Raji (cell line): ENCODE measurements around the gene CCDC138.

Experiments used
- POLR2A ChIP-seq: IDR thresholded peaks from 2 replicates; pipeline ENCODE4 v1.6.1; 2011; ENCODE audit warnings: low read depth, low read length, control low read depth; ENCODE audit not compliant: insufficient read depth

Gene CCDC138

GRCh38 chr2:108823286-108823685 lies 36.7 kb downstream of the CCDC138 start:
- TF ChIP-seq POLR2A = no peak

GRCh38 chr2:108824316-108825070 lies 37.9 kb downstream of the CCDC138 start:
- TF ChIP-seq POLR2A = no peak

DNA sequence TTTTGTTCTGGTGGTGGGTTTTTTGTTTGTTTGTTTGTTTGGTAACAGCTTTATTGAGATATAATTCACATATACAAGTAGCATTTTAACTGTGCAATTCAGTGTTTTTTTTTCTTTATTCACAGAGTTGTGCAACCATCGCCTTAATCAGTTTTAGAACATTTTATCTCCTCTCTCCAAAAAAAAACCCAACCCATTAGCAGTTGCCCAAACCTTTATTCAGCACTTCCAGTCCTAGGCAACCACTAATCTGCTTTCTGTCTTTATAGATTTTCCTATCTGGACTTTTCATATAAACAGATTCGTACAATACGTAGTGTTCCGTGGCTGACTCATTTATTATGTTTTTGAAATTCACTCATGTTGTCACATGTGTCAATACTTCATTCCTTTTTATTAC lies 38.7 kb downstream of the CCDC138 start:
- TF ChIP-seq POLR2A = no peak

- no peak for TF ChIP-seq POLR2A
Observed at GRCh38 chr2:108825736-108826135, 39.2 kb downstream of the CCDC138 start.

GRCh38 chr2:108829578-108830310 lies 43.2 kb downstream of the CCDC138 start:
- TF ChIP-seq POLR2A = no peak

DNA sequence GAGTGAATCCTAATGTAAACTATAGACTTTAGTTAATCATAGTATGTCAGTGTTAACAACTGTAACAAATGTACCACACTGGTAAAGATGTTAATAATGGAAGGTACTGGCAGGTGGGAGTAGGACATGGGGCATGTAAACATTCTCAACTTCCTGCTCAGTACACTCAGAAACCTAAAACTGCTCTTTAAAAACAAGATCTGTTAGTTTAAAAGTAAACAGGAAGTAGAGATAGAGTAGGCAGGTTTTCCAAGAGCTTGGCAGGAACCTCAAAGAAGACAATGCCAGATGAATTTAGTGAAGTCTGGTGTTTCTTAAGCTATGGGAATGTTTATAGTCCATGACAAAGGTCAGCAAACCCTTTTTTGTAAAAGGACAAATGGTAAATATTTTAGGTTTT lies 46.6 kb downstream of the CCDC138 start:
- TF ChIP-seq POLR2A = no peak

- TF ChIP-seq POLR2A = no peak
Observed at GRCh38 chr2:108834620-108835019, 48.0 kb downstream of the CCDC138 start.

GRCh38 chr2:108835040-108835439 lies 48.5 kb downstream of the CCDC138 start:
- no peak for TF ChIP-seq POLR2A

- no peak for TF ChIP-seq POLR2A
Observed at GRCh38 chr2:108837198-108837597, 50.6 kb downstream of the CCDC138 start.

DNA sequence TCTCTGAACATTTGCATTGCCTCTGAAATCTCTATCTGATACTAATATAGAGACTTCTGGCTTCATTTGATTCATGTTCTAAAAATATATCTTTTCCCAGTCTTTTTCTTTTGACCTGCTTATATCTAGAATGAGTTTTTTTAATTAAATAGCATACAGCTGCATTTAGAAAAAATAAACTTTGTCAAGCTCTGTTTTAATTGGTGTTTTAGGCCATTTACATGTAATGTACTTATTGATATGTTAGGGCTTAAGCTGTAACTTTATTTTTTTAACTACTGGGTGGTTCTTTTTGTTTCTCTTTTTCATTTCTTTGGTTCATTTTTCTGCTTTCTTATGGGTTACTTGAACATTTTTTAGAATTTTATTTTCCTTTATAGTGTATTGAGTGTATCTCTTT lies 54.9 kb downstream of the CCDC138 start:
- TF ChIP-seq POLR2A = no peak

GRCh38 chr2:108845923-108846322 lies 59.4 kb downstream of the CCDC138 start:
- TF ChIP-seq POLR2A = no peak

- no peak for TF ChIP-seq POLR2A
Observed at GRCh38 chr2:108847000-108847399, 60.4 kb downstream of the CCDC138 start.

DNA sequence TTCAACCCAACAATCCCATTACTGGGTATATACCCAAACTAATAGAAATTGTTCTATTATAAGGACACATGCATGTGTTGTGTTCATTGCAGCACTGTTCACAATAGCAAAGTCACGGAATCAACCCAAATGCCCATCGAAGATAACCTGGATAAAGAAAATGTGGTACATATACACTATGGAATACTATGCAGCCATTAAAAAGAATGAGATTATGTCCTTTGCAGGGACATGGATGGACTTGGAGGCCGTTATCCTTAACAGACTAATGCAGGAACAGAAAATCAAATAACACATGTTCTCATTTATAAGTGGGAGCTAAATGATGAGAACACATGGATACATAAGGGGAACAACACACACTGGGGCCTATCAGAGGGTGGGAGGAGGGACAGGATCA lies 65.8 kb downstream of the CCDC138 start:
- TF ChIP-seq POLR2A = no peak

DNA sequence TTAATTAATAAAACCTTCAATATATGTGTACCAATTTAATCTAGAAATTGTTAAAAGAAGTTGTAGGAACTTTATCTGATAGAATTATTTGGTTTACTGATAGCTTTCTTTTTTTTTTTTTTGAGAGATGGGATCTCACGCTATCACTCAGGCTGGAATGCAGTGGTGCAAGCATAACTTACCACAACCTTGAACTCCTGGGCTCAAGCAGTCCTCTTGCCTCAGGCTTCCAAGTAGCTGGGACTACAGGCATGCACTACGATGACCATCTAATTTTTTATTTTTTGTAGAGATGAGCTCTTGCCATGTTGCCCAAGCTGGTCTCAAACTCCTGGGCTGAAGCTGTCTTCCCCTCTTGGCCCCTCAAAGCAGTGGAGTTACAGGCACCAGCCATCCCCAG lies 66.8 kb downstream of the CCDC138 start:
- no peak for TF ChIP-seq POLR2A

DNA sequence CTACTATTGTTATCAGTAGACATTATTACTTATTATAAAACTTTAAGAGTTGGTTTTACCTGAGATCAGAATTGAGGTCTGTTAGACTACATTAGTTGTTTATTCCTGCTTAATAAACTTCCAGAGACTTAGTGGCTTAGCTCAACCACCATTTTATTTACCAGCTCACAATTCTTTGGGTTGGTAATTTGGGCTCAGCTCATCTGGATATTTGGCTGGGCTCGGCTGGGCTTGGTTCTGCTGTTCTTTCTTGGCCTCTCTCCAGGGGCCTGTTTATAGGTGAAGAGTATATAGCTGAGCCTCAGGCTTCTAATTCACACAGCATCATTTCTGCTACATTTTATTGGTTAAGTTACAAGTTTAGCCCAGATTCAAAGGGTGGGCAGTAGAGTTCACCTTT lies 67.9 kb downstream of the CCDC138 start:
- TF ChIP-seq POLR2A = no peak

DNA sequence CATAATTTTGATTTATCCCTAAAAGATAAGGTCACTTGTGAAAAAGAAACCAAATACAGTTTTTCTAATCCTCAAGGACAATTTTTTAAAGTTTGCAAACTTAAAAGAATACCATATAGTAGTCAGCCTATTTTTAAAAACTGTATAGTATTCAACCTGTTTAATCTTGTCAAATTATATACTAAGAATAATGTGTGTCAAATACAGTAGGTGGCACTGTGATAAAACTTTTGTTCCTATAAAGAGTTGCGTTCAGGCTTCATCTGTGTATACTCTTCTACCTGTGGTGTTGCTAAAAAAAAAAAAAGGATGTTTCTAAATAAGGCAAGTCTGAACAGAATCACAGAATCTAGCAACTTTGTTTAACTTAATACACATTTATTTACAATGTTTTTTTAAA lies 68.6 kb downstream of the CCDC138 start:
- no peak for TF ChIP-seq POLR2A
